K562 (cell line): Measurements from ENCODE around the gene GLB1L. TPM values are rescaled to one million over a fixed set of nuclear protein-coding genes. Genes with fewer than 3 reads are reported as not detected.

Experiments used
- ATAC-seq: fragments of 200-7000 bp; cut with Tn5 transposase; 3 replicates; pipeline ENCODE4 v1.9.1; 2020; ENCODE audit warnings: moderate library complexity
- BruUV-seq: library from RNA; stranded (reverse); fragments of 400-500 nt; replicated peaks from 2 replicates; lab custom pipeline; 2021; lab: Mats Ljungman, UMichigan
- CTCF ChIA-PET: fragments of 300-600 bp; formaldehyde crosslinking; extraction: SDS; loops from one replicate; lab custom pipeline; 2021; ENCODE audit warnings: low intra/inter-chr PET ratio; lab: Yijun Ruan, JAX
- POLR2A ChIA-PET: fragments of 300-600, 350-650 bp; sonication (Branson Sonifier 250); formaldehyde crosslinking; extraction: SDS; loops from one replicate; lab custom pipeline; 2021; ENCODE audit warnings: antibody characterized with exemption, inconsistent platforms; lab: Yijun Ruan, JAX
- DNase-seq, 4 experiments: peaks; one replicate each; pipeline versions ENCODE4 v3.0.0 to v3.0.0-alpha.2; 2011 to 2018; ENCODE audit warnings: low spot score in 3 of 4, mixed read lengths in 3 of 4; ENCODE audit errors: extremely low read depth in 1 of 4
- FAIRE-seq: peaks from 2 replicates; lab custom pipeline; 2011; peaks lifted over from hg19 to GRCh38; lab: Jason Lieb, UNC
- H2AFZ ChIP-seq: 2 replicates; pipeline ENCODE4 v1.6.0; 2011; ENCODE audit warnings: low read depth, low read length, control low read depth, inconsistent platforms
- H3K27ac ChIP-seq: fragments of 200-600 bp; 3 replicates; pipeline ENCODE4 v1.8.0; 2011; ENCODE audit warnings: low read depth, mild to moderate bottlenecking, control low read depth, inconsistent platforms, low read length, moderate library complexity, mixed read lengths; ENCODE audit errors: extremely low read depth
- H3K27me3 ChIP-seq, 2 experiments: fragments of 300-600 bp in 1 of 2; 2 replicates in 1 of 2; 3 replicates in 1 of 2; pipeline versions ENCODE4 v1.6.0 to v1.8.0; 2011; ENCODE audit warnings: inconsistent platforms in 2 of 2, low read length in 2 of 2, mild to moderate bottlenecking in 1 of 2, mixed read lengths in 1 of 2, moderate library complexity in 1 of 2; ENCODE audit not compliant: control insufficient read depth in 2 of 2, insufficient read depth in 2 of 2
- H3K36me3 ChIP-seq: fragments of 300-600 bp; 3 replicates; pipeline ENCODE4 v1.8.0; 2011; ENCODE audit warnings: mild to moderate bottlenecking, low read length, inconsistent platforms; ENCODE audit not compliant: control insufficient read depth, insufficient read depth
- H3K4me1 ChIP-seq, 2 experiments: fragments of 200-600 bp in 1 of 2; replicated peaks in 1 of 2; 2 replicates in 1 of 2; 3 replicates in 1 of 2; pipeline versions ENCODE4 v1.5.1 to v1.8.0; 2011; ENCODE audit warnings: inconsistent platforms in 2 of 2, low read length in 2 of 2, mild to moderate bottlenecking in 1 of 2, mixed read lengths in 1 of 2, moderate library complexity in 1 of 2; ENCODE audit not compliant: control insufficient read depth in 2 of 2, insufficient read depth in 2 of 2
- H3K4me2 ChIP-seq: 2 replicates; pipeline ENCODE4 v1.6.1; 2011; ENCODE audit warnings: low read length, control low read depth, inconsistent platforms, mixed read lengths; ENCODE audit not compliant: insufficient read depth
- H3K4me3 ChIP-seq: fragments of 200-600 bp; sonication (generic), shearing (Covaris generic); 2 replicates; pipeline ENCODE4 v1.5.1; 2016; ENCODE audit warnings: control low read depth, inconsistent platforms
- H3K79me2 ChIP-seq: fragments of 200-600 bp; 3 replicates; pipeline ENCODE4 v1.8.0; 2011; ENCODE audit warnings: low read length, inconsistent platforms; ENCODE audit not compliant: control insufficient read depth, insufficient read depth
- H3K9ac ChIP-seq, 2 experiments: 2 replicates each; pipeline versions ENCODE4 v1.6.0 to v1.6.1; 2011; ENCODE audit warnings: low read depth in 2 of 2, low read length in 2 of 2, control low read depth in 1 of 2, inconsistent platforms in 1 of 2, mild to moderate bottlenecking in 1 of 2, mixed read lengths in 1 of 2; ENCODE audit not compliant: insufficient read depth in 1 of 2
- H3K9me1 ChIP-seq: one replicate; pipeline ENCODE4 v1.6.0; 2011; ENCODE audit warnings: inconsistent platforms, mild to moderate bottlenecking, low read length, moderate library complexity; ENCODE audit not compliant: control insufficient read depth, insufficient read depth
- H3K9me3 ChIP-seq: replicated peaks from 2 replicates; pipeline ENCODE4 v1.5.1; 2011; ENCODE audit warnings: low read depth, low read length, inconsistent platforms; ENCODE audit not compliant: control insufficient read depth, insufficient read depth
- H4K20me1 ChIP-seq: replicated peaks from 2 replicates; pipeline ENCODE4 v1.6.1; 2011; ENCODE audit warnings: low read length, inconsistent platforms, mixed read lengths; ENCODE audit not compliant: control insufficient read depth, insufficient read depth
- ATF1 ChIP-seq, 2 experiments: fragments of 450-650 bp in 1 of 2; IDR thresholded peaks; 2 replicates each; pipeline ENCODE4 v1.6.1; 2016; ENCODE audit warnings: missing compliant biosample characterization in 1 of 2, missing genetic modification characterization in 1 of 2
- EGR1 ChIP-seq: fragments of 450-650 bp; conservative IDR thresholded peaks from 2 replicates; pipeline ENCODE4 v1.6.1; 2017; ENCODE audit warnings: mild to moderate bottlenecking
- FOXK2 ChIP-seq, 2 experiments: fragments of 450-650 bp; IDR thresholded peaks in 1 of 2; conservative IDR thresholded peaks in 1 of 2; 2 replicates each; pipeline ENCODE4 v1.6.1; 2016; ENCODE audit warnings: low read depth in 2 of 2, mild to moderate bottlenecking in 1 of 2
- MYC ChIP-seq, 2 experiments: fragments of 250-450 bp in 1 of 2; sonication (Bioruptor Pico) in 1 of 2; IDR thresholded peaks; 2 replicates each; pipeline versions ENCODE4 v1.5.1 to v1.6.1; 2012 to 2021; ENCODE audit warnings: low read depth in 2 of 2, borderline replicate concordance in 1 of 2, improper control_type of control experiment in 1 of 2, low read length in 1 of 2, mild to moderate bottlenecking in 1 of 2, moderate library complexity in 1 of 2
- WGBS: fragments of 100-300 bp; shearing (Covaris generic); methylation state at CpG from one replicate; pipeline ENCODE4 v1.1.6; 2016; ENCODE audit warnings: low coverage, mixed read lengths; ENCODE audit not compliant: insufficient coverage; ENCODE audit errors: missing lambda C conversion rate; 5-methylcytosine and 5-hydroxymethylcytosine counted together
- in situ Hi-C: fragments of 300-500 bp; cut with MboI; formaldehyde crosslinking; loops from 4 replicates; pipeline ENCODE4 v1.15.0; 2018; ENCODE audit warnings: inconsistent platforms, mixed read lengths
- intact Hi-C: fragments of 100-400 bp; cut with micrococcal nuclease; formaldehyde crosslinking; loops from 2 replicates; pipeline ENCODE4 v1.14.2; 2022
- polyA plus RNA-seq, 8 experiments: library from polyadenylated mRNA; depleted of rRNA in 4 of 8; stranded (reverse) in 5 of 8; unstranded in 3 of 8; fragments of >200 nt; fragmentation: Nextera tagmentation in 2 of 8; fragmentation: Illumina TruSeq in 1 of 8; extraction: Ambion mirVana in 2 of 8; extraction: Trizol in 1 of 8; gene quantifications; 2 replicates each; pipeline versions ENCODE4 v1.2.1 to v1.2.3, GENCODE V29; 2011 to 2014; ENCODE audit warnings: inconsistent platforms in 1 of 8, missing spikeins in 1 of 8
- total RNA-seq, 7 experiments: library from RNA; depleted of rRNA in 6 of 7; stranded (reverse); fragments of >200 nt in 6 of 7; fragmentation: Illumina TruSeq in 2 of 7; extraction: Trizol in 2 of 7; gene quantifications; 2 replicates each; pipeline versions ENCODE4 v1.2.1 to v1.2.3, GENCODE V29; 2011 to 2021; ENCODE audit warnings: low replicate concordance in 1 of 7
- TF ChIP-seq, protein P1 (sequence below): fragments of 450-650 bp; IDR thresholded peaks from 2 replicates; pipeline ENCODE4 v1.6.1; 2017; ENCODE audit warnings: antibody characterized with exemption, mild to moderate bottlenecking

GLB1L gene
- total and polyA plus RNA-seq, 9 of the 15 experiments (the other 6 are each of a cell fraction or from before 2014, with no cell fraction given) = 0.42 to 2.9 (median 2.5) TPM

DNA sequence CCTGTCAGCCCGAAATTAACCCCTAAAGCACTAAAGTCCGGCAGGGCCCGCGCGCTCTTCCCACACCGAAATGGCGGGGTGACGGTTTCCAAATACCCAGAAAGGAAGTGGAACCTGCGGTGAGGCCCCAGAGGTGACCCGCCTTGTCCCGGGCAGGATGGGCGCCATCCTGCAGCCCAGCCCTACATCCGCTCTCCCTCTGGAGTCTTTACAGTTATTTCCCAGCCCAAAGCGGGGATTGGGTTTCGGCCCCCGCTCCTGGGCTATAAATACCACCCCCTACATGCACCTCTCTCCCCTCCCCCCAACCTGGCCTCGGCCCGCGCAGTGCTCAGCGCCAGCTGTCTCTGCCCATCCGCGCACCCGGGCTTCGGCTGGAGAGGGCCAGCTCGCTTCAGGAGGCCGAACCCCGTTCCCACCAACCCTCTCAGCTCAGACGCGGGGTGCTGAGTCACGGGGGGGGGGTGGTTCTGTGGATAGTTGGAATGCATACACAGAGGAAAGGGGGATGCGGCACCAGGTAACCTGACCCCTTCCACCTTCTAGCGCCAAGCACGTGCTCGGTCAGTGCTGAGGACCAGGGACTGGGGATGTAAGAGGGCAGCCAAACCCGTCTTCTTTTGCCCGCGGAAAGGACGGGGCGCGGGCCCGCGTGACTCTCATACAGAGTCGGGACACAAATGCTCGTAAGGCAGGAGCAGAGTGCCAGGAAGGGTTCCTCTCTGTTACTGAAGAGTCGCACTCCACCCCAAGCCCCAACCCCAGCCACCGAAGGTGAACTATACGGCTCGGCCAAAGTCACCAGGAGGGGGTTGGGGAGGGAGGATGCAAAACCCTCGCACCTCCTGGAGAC, 7.9 kb upstream of the GLB1L start, which contains the start of gene TUBA4B (continued):
- TF ChIP-seq, protein P1, sequence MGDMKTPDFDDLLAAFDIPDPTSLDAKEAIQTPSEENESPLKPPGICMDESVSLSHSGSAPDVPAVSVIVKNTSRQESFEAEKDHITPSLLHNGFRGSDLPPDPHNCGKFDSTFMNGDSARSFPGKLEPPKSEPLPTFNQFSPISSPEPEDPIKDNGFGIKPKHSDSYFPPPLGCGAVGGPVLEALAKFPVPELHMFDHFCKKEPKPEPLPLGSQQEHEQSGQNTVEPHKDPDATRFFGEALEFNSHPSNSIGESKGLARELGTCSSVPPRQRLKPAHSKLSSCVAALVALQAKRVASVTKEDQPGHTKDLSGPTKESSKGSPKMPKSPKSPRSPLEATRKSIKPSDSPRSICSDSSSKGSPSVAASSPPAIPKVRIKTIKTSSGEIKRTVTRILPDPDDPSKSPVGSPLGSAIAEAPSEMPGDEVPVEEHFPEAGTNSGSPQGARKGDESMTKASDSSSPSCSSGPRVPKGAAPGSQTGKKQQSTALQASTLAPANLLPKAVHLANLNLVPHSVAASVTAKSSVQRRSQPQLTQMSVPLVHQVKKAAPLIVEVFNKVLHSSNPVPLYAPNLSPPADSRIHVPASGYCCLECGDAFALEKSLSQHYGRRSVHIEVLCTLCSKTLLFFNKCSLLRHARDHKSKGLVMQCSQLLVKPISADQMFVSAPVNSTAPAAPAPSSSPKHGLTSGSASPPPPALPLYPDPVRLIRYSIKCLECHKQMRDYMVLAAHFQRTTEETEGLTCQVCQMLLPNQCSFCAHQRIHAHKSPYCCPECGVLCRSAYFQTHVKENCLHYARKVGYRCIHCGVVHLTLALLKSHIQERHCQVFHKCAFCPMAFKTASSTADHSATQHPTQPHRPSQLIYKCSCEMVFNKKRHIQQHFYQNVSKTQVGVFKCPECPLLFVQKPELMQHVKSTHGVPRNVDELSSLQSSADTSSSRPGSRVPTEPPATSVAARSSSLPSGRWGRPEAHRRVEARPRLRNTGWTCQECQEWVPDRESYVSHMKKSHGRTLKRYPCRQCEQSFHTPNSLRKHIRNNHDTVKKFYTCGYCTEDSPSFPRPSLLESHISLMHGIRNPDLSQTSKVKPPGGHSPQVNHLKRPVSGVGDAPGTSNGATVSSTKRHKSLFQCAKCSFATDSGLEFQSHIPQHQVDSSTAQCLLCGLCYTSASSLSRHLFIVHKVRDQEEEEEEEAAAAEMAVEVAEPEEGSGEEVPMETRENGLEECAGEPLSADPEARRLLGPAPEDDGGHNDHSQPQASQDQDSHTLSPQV = peak; percentile 33; the same call in 1 of the 2 replicates
- peak; percentile 37 for TF ChIP-seq MYC (IDR thresholded peaks at IDR 0.05; ENCODE audit: low read depth, low read length)
- no peak for TF ChIP-seq MYC (CRISPR knock-in tag; IDR thresholded peaks at IDR 0.05; ENCODE audit: borderline replicate concordance, low read depth)

DNA sequence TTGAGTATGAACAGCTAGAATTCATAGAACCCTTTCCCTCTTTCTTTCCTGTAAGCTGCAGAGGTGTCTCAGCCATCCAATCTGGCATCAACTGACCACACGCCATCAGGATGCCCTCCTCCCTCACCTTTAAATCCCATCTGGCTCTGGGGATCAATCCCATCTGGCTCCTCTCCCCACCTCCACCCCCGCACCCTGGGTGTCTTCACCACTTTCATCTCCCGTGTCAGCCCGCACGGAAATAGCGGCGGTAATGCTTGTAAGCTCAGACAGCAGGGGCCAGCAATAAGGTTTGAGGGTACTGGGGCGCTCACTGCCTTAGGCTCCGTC, 7.3 kb upstream of the GLB1L start:
- H3K27ac ChIP-seq = peak overlapping the region; percentile 75

More for the DNA sequence above, 7.3 kb upstream of the GLB1L start:
- intact Hi-C loops (loop anchor here (2.0 kb wide), 1 partner anchor 26 kb away; the partner anchor contains the start of gene DNAJB2), in situ Hi-C loops (no loop called here)
- Histone ChIP-seq H3K4me3 (peak overlapping the region; percentile 58), H3K9me1 (no peaks in the 10 kb centered on the region), H3K79me2 (peaks cover 24% of the 10 kb centered on the region), H3K9me3 (no peaks in the 10 kb centered on the region), H2AFZ (peak overlapping the region; percentile 77), H3K4me2 (peak overlapping the region; percentile 82), H3K9ac (peak overlapping the region; percentile 71 to 92), H4K20me1 (0 out of 2 replicates have a peak, but pooled peaks cover 3% of the 10 kb centered on the region), H3K27me3 (0 out of 5 replicates have a peak, but pooled peaks cover 0 to 4% of the 10 kb centered on the region in 2 experiments), H3K36me3 (peaks cover 46% of the 10 kb centered on the region; the same call in 2 of the 3 replicates), H3K4me1 (peaks cover 18 to 47% of the 10 kb centered on the region in 2 experiments; a peak in 4 of 5 replicates)
- WGBS = 4% methylated on average over 8 of the region's 9 CpGs
- DNase-seq = peak; percentile 13 to 52 (median 31)
- ATAC-seq = peak; percentile 5
- FAIRE-seq = no peak
- TF ChIP-seq EGR1 = peak; percentile 83
- no peak for TF ChIP-seq FOXK2 (conservative IDR thresholded peaks at IDR 0.05 in 1 of 2, IDR thresholded peaks at IDR 0.05 in 1 of 2; ENCODE audit: low read depth in 2 of 2)
- no peak for TF ChIP-seq ATF1 (CRISPR knock-in tag; IDR thresholded peaks at IDR 0.05)
- 0 out of 2 replicates have a peak, but pooled peaks have one; percentile 3 for TF ChIP-seq ATF1 (tag; IDR thresholded peaks at IDR 0.05)
- BruUV-seq = no TSS peak
- POLR2A ChIA-PET = interaction anchor here (0.6 to 1.5 kb wide), 7 partner anchors 9 to 345 kb away, joined by 3 to 7 read pairs (median 4); no protein-coding TSS in a partner anchor
- CTCF ChIA-PET = no interaction called here
